Measurements from ENCODE around the gene GPC4. TPM values are rescaled to one million over a fixed set of nuclear protein-coding genes. Genes with fewer than 3 reads are reported as not detected.

GPC4 gene
- total and polyA plus RNA-seq, 2 donors (not counting 3 experiments of a cell fraction or from before 2014, with no cell fraction given): 0.20 TPM; not detected in 1

DNA sequence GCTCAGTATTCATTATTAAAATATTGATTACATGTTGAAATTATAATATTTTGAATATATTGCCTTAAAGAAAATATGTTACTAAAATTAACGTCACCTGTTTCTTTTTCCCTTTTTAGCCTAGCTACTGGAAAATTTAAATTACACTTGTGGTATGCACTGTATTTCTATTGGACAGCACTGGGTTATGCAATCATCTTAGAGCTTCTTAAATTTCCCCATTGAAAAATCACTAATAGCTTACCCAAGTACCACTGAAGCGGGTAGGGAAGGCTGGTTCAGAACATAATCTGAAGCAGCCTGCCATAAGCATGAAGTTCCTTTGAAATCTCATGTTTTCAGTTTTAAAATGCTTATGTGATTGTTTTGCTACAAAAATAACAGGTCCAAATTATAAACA is 147.7 kb downstream of the GPC4 start:
- no peaks in the 10 kb centered on the region for H3K4me1 ChIP-seq (ENCODE audit: control insufficient read depth, extremely low read depth, insufficient read depth, low read length)
- H3K9me1 ChIP-seq (replicated peaks; ENCODE audit: control insufficient read depth, extremely low read depth, insufficient read depth, low read length): no peaks in the 10 kb centered on the region
- no peaks in the 10 kb centered on the region for H3K79me2 ChIP-seq (ENCODE audit: control insufficient read depth, insufficient read depth, low read length)
- H3K9me3 ChIP-seq (replicated peaks; ENCODE audit: control insufficient read depth, insufficient read depth, low read length): no peaks in the 10 kb centered on the region
- H4K20me1 ChIP-seq (replicated peaks; ENCODE audit: control insufficient read depth, extremely low read depth, insufficient read depth, low read length): no peaks in the 10 kb centered on the region
- FAIRE-seq (no peak), DNase-seq (ENCODE audit: low read depth, low spot score) (no peak)
- H3K27me3 ChIP-seq (ENCODE audit: control insufficient read depth in 2 of 2, insufficient read depth in 2 of 2, low read length in 2 of 2): no peaks in the 10 kb centered on the region
- dilution Hi-C loops (cut with MboI; ENCODE audit: extremely low pct_ligation_motif_present, low sequenced_read_pairs) (no loop called here), intact Hi-C loops (cut with micrococcal nuclease) (no loop called here)
- no peak overlapping the region for H3K9ac ChIP-seq (replicated peaks; ENCODE audit: extremely low read depth, insufficient read depth, low read length)
- no peak overlapping the region for H3K27ac ChIP-seq (ENCODE audit: insufficient read depth, low read depth, low read length)
- no peak overlapping the region for H3K4me3 ChIP-seq (replicated peaks in 1 of 3; ENCODE audit: insufficient read depth in 1 of 3, low read depth in 1 of 3, low read length in 3 of 3)
- H3K4me2 ChIP-seq (ENCODE audit: insufficient read depth, low read length): no peak overlapping the region
- TF ChIP-seq POLR2AphosphoS5 (IDR thresholded peaks at IDR 0.05; ENCODE audit: insufficient read depth, low read depth, low read length) (no peak), JUN (IDR thresholded peaks at IDR 0.05; ENCODE audit: borderline replicate concordance, insufficient read depth, insufficient read length, low read depth) (no peak), FOS (IDR thresholded peaks at IDR 0.05; ENCODE audit: borderline replicate concordance, insufficient read depth, low read length) (no peak), MYC (IDR thresholded peaks at IDR 0.05; ENCODE audit: low read depth, low read length) (no peak), GATA2 (IDR thresholded peaks at IDR 0.05; ENCODE audit: insufficient read depth, insufficient read length, low read depth, low read length) (no peak), POLR2A (IDR thresholded peaks at IDR 0.05; ENCODE audit: low read depth, low read length) (no peak), EZH2 (IDR thresholded peaks at IDR 0.05; ENCODE audit: borderline replicate concordance, low read depth, low read length, severe bottlenecking) (no peak)
- TF ChIP-seq, protein P1, sequence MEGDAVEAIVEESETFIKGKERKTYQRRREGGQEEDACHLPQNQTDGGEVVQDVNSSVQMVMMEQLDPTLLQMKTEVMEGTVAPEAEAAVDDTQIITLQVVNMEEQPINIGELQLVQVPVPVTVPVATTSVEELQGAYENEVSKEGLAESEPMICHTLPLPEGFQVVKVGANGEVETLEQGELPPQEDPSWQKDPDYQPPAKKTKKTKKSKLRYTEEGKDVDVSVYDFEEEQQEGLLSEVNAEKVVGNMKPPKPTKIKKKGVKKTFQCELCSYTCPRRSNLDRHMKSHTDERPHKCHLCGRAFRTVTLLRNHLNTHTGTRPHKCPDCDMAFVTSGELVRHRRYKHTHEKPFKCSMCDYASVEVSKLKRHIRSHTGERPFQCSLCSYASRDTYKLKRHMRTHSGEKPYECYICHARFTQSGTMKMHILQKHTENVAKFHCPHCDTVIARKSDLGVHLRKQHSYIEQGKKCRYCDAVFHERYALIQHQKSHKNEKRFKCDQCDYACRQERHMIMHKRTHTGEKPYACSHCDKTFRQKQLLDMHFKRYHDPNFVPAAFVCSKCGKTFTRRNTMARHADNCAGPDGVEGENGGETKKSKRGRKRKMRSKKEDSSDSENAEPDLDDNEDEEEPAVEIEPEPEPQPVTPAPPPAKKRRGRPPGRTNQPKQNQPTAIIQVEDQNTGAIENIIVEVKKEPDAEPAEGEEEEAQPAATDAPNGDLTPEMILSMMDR (IDR thresholded peaks at IDR 0.05; ENCODE audit: extremely low read depth in 1 of 2, insufficient read depth in 1 of 2, low read depth in 1 of 2, low read length in 2 of 2): no peak
- TF ChIP-seq, protein P2, sequence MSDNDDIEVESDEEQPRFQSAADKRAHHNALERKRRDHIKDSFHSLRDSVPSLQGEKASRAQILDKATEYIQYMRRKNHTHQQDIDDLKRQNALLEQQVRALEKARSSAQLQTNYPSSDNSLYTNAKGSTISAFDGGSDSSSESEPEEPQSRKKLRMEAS (IDR thresholded peaks at IDR 0.05; ENCODE audit: insufficient read depth, insufficient read length): no peak
- ChIA-PET POLR2A (no interaction called here), CTCF (no interaction called here)
- no peaks in the 10 kb centered on the region for H3K36me3 ChIP-seq (ENCODE audit: control insufficient read depth in 2 of 2, extremely low read depth in 1 of 2, insufficient read depth in 2 of 2, low read length in 2 of 2)
- H2AFZ ChIP-seq (ENCODE audit: low read depth, low read length): no peak overlapping the region
- BruUV-seq (replicated peaks): no TSS peak

Measured in endothelial cell of umbilical vein (primary cell).